ENCODE results near the gene UFD1.
"Not testable (repeated sequence)": the region's sequence is repeated elsewhere in the genome, so short reads cannot be mapped to it uniquely, and the experiment has no call there.

The UFD1 gene

DNA sequence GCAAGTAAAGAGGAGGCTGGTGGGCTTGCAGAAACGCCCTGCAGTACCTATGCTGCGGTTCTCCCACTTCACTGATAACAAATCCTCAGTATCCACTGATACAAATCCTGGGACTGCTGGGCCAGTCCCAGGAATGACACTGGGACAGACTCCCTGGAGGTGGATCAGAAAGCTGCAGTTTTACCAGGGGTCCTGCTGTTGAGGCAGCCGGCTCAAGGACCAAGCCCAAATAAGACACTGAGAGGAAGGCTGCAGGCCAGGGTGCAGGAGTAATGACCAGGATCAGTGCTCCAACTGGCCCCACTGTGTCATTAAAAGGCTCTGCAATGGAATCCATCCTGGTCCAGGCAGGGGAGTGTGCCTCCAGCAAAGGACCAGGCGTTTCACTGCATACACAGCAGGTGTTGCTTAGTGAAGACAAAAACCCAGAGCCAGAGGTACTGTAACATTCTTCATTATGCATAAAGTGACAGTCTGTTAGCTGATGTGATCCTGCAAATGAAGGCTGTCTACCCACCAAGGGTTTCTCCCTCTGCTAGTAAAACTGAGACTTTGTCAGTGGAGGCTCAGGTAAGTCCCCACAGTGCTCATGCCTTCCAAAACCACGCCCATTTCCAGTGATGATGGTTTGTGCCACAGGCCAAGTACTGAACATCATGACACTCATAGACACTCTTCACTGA lies 30.1 kb downstream of the UFD1 start:
- no peak for DNase-seq (ENCODE audit: low spot score)

DNA sequence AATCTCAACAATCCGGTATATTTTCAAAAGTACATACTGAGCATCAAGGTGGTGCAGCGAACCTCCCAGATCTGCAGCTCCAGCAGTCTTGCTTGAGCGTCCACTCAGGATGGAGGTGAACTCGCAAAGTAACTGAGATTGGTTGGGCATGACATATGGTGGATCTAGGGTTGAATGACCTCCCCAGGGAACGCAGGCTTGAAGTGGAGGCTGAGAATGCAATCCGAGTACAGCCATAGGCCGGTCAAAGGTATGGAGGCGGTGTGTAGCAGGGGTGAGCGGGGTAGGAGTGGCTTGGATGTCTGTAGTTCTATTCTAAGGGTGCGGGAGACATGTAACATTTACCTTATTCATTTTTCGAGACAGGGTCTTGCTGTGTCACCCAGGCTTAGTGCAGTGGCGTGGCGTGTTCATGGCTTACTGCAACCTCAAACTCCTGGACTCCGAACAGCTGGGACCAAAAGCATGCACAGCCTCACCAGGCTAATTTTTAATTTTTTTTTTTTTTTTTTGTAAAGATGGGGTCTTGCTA lies 30.9 kb downstream of the UFD1 start:
- peak; percentile 21 for DNase-seq (ENCODE audit: low spot score)

- DNase-seq (ENCODE audit: low spot score) = peak; percentile 93
Observed at GRCh38 chr22:19447330-19448075, 31.5 kb downstream of the UFD1 start, which contains the start of gene C22orf39. Gene C22orf39, minus strand, starts transcription at chr22:19447711. Its CDS starts 23 bp downstream, at chr22:19447688.

DNA sequence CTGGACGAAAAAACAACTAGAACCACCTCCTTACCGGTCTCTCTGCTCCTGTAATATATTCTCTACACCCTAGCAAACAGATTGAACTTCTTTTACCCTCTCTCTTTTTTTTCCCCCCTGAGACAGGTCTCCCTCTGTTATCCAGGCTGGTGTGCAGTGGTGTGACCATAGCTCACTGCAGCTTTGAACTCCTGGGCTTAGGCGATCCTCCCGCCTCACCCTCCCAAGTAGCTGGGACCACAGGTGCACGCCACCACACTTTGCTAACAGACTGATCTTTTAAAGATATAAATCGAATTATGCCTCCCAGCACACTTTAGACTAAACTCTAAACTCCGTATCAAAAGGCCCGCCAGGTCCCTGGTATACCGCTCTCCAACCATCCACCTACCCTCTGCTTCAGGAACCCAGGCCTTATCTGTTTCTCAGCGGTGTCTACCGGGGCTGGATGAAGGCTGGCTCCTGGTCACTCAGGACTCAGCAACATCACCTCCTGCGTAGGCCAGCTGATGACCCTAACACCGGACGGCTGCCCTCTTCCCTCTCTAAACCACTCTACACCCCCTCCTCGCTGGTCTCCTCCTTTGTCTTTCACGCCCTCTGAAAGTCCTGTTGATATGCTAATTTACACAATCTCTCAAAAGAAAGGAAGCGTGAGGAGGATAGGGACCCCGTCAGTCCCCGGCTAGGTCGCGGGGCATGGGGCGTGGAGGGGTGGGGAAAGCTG lies 32.2 kb downstream of the UFD1 start:
- DNase-seq (ENCODE audit: low spot score) = no peak

DNA sequence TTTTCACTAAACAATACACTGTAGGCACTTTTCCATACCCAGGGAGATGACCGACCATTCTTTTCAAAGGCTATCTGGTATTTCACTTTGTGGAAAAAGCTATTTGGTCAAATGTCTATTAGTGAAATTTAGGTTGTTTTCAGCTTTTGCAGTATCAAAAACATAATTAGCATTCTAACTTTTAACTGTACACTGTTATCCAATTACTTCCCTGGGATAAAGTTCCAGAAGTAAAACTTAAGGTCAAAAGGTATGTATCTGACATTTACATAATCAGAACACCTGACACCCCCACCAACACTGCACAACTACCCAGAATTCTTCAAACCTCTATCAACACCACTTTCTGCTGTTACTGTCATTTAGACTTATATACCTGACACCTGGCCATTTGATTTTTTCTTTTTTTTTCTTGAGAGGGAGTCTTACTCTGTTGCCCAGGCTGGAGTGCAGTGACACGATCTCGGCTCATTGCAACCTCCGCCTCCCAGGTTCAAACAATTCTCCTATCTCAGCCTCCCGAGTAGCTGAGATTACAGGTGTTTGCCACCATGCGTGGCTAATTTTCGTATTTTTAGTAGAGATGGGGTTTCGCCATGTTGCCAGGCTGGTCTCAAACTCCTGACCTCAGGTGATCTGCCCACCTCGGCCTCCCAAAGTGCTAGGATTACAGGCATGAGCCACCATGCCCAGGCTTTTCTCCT lies 33.6 kb downstream of the UFD1 start:
- not testable (repeated sequence) for DNase-seq (ENCODE audit: low spot score)

DNA sequence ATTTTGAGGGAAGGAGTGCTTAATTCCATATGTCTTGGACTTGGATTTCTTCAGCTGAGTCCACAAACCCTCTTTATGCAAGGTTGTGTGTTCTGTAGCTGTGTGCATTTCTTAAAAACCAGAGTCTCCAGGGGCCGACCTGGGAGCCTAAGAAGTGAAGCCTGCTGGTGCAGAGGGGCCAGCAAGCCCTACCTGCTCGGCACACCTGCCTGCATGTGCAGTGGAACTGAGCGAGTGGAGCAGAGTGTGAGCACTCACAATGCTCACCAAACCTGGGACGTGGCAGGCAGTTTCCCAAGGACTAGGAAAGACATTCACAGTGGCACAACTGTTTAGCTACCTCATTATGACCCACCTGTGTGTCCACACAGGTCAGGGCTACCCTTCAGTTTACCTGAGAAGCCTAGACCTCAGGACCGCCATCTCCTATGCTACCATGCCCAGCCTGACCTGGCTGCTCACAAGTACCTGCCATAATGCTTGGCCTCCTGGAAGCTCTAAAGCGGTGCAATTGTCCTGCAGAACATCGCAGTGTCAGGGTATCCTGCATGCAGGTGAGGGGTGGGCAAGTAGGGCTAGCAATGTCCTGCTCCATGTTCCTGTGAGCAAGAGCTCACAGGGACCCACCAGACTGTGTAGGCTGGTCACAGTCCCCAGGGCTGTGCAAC lies 35.3 kb downstream of the UFD1 start:
- DNase-seq (ENCODE audit: low spot score) = no peak

- DNase-seq (ENCODE audit: low spot score) = no peak
Observed at GRCh38 chr22:19442166-19442565, 36.8 kb downstream of the UFD1 start.

- no peak for DNase-seq (ENCODE audit: low spot score)
Observed at GRCh38 chr22:19440411-19441195, 38.4 kb downstream of the UFD1 start.

- DNase-seq (ENCODE audit: low spot score) = no peak
Observed at GRCh38 chr22:19438298-19438697, 40.7 kb downstream of the UFD1 start.

- DNase-seq (ENCODE audit: low spot score) = not testable (repeated sequence)
Observed at GRCh38 chr22:19436444-19437161, 42.4 kb downstream of the UFD1 start.

- DNase-seq (ENCODE audit: low spot score) = no peak
Observed at GRCh38 chr22:19434829-19435580, 44.0 kb downstream of the UFD1 start.

DNA sequence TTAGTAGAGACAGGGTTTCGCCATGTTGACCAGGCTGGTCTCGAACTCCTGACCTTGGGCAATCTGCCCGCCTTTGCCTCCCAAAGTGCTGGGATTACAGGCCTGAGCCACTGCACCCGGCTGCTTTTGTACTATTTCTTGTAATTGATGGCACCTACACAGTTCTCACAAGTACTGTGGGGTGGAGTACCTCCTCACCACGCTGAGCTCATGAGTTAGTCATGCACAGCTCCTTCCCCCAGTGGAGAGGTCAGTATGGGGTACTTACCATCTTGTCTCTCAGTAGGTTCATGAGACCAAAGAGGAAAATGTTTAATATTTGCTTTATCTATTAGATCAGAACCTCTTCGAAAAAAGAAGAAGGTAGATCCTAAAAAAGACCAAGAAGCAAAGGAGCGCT lies 44.6 kb downstream of the UFD1 start:
- DNase-seq (ENCODE audit: low spot score) = no peak

GRCh38 chr22:19432133-19432851 lies 46.7 kb downstream of the UFD1 start, which contains the start of gene MRPL40:
Gene MRPL40, plus strand, starts transcription at chr22:19432545. Its CDS starts 10 bp downstream, at chr22:19432555.
- peak; percentile 94 for DNase-seq (ENCODE audit: low spot score)

- DNase-seq (ENCODE audit: low spot score) = peak; percentile 74
Observed at GRCh38 chr22:19431649-19432132, 47.3 kb downstream of the UFD1 start, which contains the start of gene HIRA. Gene HIRA, minus strand, starts transcription at chr22:19431733. Its CDS starts 257 bp downstream, at chr22:19431476.

DNA sequence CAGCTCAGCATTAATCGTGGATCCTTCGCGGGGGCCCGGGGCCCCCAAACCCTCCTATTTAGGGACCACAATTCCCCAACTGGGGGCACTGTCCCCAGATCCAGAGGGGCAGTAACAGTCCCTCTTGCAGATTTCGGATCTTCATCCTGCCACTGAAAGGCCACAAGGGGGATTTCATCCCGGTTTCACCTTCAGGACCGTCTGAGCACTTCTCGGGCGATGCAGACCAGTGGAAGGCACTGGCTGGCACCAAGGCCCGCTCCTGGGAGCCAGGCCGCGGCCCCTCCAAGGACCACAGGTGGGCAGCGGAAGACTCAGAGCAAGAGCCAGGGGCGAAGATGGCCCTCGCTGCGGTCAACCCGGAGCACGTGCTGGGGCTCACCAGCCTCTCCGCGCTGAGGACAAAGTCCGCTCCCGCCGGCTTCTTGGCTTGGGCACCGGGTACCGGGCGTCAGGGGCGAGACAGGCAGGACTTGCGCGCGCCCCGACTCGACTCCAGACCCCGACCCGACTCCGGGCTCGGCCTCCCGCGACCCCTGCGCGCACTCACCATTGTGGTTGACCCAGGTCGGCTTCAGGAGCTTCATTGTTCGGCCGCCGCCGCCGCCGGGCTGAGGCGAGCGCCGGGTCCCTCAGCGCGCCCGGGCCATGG lies 48.0 kb downstream of the UFD1 start:
- peak; percentile 38 for DNase-seq (ENCODE audit: low spot score)

GRCh38 chr22:19429950-19430889 lies 48.8 kb downstream of the UFD1 start:
- DNase-seq (ENCODE audit: low spot score) = peak; percentile 3

DNA sequence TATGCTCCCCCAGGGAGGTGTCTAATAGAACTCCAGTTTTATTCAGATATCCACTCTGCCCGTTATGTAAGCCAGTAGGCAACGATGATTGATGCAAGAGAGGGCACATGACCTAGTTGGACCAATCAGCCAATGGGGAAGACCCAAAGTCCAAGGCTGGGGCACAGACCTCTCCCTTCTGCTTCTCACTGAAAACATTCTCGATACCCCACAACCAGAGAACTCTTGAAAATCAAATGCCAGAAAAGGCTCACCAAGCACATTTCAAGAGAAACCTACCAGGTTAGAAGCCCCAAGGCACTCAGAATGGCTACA lies 54.9 kb downstream of the UFD1 start:
- no peak for DNase-seq (ENCODE audit: low spot score)
